ENCODE data around the gene TIMELESS.

DNA sequence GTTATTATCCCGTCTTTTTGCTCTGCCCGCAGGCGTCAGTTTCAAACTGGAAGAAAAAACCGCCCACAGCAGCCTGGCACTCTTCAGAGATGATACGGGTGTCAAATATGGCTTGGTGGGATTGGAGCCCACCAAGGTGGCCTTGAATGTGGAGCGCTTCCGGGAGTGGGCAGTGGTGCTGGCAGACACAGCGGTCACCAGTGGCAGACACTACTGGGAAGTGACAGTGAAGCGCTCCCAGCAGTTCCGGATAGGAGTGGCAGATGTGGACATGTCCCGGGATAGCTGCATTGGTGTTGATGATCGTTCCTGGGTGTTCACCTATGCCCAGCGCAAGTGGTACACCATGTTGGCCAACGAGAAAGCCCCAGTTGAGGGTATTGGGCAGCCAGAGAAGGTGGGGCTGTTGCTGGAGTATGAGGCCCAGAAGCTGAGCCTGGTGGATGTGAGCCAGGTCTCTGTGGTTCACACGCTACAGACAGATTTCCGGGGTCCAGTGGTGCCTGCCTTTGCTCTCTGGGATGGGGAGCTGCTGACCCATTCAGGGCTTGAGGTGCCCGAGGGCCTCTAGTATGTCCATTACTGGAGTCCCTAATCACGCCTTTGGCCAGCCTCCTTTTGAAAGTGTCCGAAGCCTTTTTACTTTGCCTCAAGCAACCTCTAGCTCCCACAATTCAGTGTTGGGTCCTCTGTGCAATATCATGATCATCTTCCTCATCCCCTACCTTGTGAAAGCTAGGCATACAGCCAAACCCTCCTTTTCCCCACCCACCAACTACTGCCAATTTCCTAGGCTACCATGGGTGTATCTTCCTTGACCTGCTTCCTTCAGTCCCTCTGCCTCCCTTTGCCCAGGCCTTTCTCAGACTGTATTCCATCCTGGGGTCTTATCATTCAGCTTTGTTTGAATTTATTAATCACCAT lies 20.0 kb upstream of the TIMELESS start:
- TF ChIP-seq, protein P1, sequence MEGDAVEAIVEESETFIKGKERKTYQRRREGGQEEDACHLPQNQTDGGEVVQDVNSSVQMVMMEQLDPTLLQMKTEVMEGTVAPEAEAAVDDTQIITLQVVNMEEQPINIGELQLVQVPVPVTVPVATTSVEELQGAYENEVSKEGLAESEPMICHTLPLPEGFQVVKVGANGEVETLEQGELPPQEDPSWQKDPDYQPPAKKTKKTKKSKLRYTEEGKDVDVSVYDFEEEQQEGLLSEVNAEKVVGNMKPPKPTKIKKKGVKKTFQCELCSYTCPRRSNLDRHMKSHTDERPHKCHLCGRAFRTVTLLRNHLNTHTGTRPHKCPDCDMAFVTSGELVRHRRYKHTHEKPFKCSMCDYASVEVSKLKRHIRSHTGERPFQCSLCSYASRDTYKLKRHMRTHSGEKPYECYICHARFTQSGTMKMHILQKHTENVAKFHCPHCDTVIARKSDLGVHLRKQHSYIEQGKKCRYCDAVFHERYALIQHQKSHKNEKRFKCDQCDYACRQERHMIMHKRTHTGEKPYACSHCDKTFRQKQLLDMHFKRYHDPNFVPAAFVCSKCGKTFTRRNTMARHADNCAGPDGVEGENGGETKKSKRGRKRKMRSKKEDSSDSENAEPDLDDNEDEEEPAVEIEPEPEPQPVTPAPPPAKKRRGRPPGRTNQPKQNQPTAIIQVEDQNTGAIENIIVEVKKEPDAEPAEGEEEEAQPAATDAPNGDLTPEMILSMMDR (conservative IDR thresholded peaks at IDR 0.05) = no peak
- no peak for TF ChIP-seq EZH2 (IDR thresholded peaks at IDR 0.05; ENCODE audit: low read depth)
